ENCODE results near the gene HACD4. TPM values are rescaled to one million over a fixed set of nuclear protein-coding genes. Genes with fewer than 3 reads are reported as not detected.

The HACD4 gene
- total RNA-seq, 4 donors from 2014 or later = under 0.01 to 8.7 (median 2.4) TPM

DNA sequence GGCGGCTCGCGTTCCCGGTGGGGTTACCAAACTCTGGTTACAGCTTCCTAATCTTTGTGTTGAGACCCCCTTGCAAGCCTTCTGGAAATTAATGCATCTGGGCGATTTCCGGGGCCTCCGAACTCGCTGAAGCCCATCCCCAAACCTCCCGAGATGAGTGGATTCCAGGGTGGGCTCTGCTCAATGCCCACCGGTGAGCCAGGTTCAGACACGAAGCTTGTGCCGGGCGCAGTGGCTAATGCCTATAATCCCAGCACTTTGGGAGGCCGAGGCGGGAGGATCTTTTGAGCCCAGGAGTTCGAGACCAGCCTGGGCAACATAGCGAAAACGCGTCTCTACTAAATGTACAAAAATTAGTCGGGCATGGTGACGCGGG is 356 bp upstream of the HACD4 start:
- TF ChIP-seq, protein P1, sequence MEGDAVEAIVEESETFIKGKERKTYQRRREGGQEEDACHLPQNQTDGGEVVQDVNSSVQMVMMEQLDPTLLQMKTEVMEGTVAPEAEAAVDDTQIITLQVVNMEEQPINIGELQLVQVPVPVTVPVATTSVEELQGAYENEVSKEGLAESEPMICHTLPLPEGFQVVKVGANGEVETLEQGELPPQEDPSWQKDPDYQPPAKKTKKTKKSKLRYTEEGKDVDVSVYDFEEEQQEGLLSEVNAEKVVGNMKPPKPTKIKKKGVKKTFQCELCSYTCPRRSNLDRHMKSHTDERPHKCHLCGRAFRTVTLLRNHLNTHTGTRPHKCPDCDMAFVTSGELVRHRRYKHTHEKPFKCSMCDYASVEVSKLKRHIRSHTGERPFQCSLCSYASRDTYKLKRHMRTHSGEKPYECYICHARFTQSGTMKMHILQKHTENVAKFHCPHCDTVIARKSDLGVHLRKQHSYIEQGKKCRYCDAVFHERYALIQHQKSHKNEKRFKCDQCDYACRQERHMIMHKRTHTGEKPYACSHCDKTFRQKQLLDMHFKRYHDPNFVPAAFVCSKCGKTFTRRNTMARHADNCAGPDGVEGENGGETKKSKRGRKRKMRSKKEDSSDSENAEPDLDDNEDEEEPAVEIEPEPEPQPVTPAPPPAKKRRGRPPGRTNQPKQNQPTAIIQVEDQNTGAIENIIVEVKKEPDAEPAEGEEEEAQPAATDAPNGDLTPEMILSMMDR (IDR thresholded peaks at IDR 0.05) = no peak
- TF ChIP-seq POLR2A (IDR thresholded peaks at IDR 0.05) = no peak
- no peak for DNase-seq
- Histone ChIP-seq H3K36me3 (no peaks in the 10 kb centered on the region), H3K4me1 (no peaks in the 10 kb centered on the region), H3K4me3 (peak overlapping the region; percentile 47 to 67), H3K9me3 (no peaks in the 10 kb centered on the region), H3K27ac (peak overlapping the region; percentile 87 to 88), H3K27me3 (no peaks in the 10 kb centered on the region)
- intact Hi-C loops (cut with DNase I; ENCODE audit: low total_unique reads) = no loop called here

DNA sequence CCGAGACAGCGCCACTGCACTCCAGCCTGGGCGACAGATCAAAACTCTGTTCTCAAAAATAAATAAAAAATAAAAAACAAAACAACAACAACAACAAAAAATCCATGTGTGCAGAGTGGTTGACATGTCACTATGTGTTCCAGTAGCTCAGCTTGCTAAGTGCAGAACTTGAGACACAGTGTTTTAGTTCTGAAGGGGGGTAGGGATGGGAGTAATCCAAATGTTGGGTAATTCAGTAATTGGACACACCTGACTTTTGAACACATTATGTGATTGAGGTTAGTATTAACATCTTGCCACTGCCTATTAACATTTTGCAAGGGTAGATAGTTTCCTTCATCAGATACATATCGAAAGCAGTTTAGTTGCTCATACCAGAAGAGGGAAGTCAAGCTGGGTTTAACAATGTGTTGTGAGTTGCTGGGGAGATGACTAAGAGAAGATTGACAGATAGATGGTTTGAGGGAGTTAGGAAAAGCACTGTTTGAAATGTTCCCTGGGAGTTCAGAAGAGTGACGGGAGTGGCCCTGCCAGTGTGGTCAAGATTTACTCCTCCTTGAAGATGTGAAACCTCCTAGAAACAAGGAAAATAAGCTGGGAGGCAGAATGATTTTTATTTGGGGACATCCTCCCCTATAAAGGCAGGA is 928 bp downstream of the HACD4 start:
- peak overlapping the region; percentile 87 to 88 for H3K27ac ChIP-seq
- no peak for DNase-seq
- H3K36me3 ChIP-seq = no peaks in the 10 kb centered on the region
- no peaks in the 10 kb centered on the region for H3K27me3 ChIP-seq
- H3K4me1 ChIP-seq = no peaks in the 10 kb centered on the region
- intact Hi-C loops (cut with DNase I; ENCODE audit: low total_unique reads) = no loop called here
- TF ChIP-seq, protein P1 (IDR thresholded peaks at IDR 0.05) = no peak
- no peak for TF ChIP-seq POLR2A (IDR thresholded peaks at IDR 0.05)
- H3K4me3 ChIP-seq = peak overlapping the region; percentile 47 to 67
- H3K9me3 ChIP-seq = no peaks in the 10 kb centered on the region

DNA sequence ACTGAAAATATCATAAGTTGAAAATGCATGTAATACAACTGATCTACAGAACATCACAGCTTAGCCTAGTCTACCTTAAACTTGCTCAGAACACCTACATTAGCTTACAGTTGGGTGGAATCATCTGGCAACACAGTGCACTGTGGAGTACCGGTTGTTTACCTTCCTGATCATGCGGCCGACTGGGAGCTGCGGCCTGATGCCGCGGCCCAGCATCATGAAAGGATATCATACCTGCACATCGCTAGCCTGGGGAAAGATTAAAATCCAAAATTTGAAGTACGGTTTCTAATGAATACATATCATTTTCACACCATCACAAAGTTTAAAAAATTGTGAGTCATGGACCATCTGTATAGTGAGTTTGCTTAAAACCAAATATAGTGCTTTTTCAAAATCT is 1.8 kb downstream of the HACD4 start:
- Histone ChIP-seq H3K36me3 (no peaks in the 10 kb centered on the region), H3K4me1 (no peaks in the 10 kb centered on the region), H3K27me3 (no peaks in the 10 kb centered on the region), H3K4me3 (no peak overlapping the region), H3K27ac (no peak overlapping the region), H3K9me3 (no peaks in the 10 kb centered on the region)
- TF ChIP-seq, protein P1 (IDR thresholded peaks at IDR 0.05) = no peak
- TF ChIP-seq POLR2A (IDR thresholded peaks at IDR 0.05) = no peak
- intact Hi-C loops (cut with DNase I; ENCODE audit: low total_unique reads) = no loop called here
- no peak for DNase-seq

DNA sequence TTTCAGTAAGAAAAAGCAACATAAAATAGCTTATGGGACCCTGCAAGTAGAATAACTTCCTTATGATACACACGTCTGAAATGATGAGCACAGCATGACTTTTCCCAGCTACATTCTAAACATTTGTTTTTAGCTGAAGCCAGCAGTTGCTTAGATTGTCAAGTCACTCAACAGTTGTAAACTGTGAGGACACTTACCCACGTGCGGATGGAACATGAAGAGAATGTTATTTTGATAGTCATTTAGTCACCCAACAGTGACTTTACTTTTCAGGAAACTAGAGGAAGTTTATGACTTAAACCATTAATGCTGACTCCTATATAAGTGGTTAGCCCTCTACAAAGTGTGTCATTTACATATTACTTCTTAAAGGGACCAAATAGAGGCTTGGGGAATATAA is 3.0 kb downstream of the HACD4 start:
- no peak for TF ChIP-seq POLR2A (IDR thresholded peaks at IDR 0.05)
- TF ChIP-seq, protein P1 (IDR thresholded peaks at IDR 0.05) = no peak
- H3K27me3 ChIP-seq = no peaks in the 10 kb centered on the region
- DNase-seq = no peak
- no peaks in the 10 kb centered on the region for H3K4me1 ChIP-seq
- intact Hi-C loops (cut with DNase I; ENCODE audit: low total_unique reads) = no loop called here
- H3K4me3 ChIP-seq = no peak overlapping the region
- no peaks in the 10 kb centered on the region for H3K36me3 ChIP-seq
- H3K9me3 ChIP-seq = no peaks in the 10 kb centered on the region
- no peak overlapping the region for H3K27ac ChIP-seq

DNA sequence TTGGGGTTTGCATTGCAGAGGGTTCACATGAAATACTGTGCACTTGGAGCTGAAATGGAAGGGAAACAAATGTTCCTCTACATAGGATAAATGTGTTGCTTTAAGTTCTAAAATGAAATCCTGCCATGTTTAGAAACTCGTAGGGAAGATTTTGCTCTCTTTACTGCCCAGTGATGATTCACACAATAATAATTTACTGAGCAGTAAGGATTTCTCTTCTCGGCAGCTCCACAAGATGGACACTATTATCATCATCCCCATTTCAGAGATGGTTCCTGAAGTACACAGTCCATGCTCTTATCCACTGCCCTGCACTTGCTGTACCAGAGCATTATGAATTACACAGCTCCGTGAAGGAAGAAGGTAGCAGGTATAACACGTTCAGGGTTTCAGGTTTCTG is 4.1 kb downstream of the HACD4 start:
- TF ChIP-seq, protein P1 (IDR thresholded peaks at IDR 0.05) = no peak
- H3K36me3 ChIP-seq = no peaks in the 10 kb centered on the region
- H3K27me3 ChIP-seq = no peaks in the 10 kb centered on the region
- no peak for DNase-seq
- no peaks in the 10 kb centered on the region for H3K4me1 ChIP-seq
- no peak overlapping the region for H3K4me3 ChIP-seq
- intact Hi-C loops (cut with DNase I; ENCODE audit: low total_unique reads) = no loop called here
- no peaks in the 10 kb centered on the region for H3K9me3 ChIP-seq
- no peak overlapping the region for H3K27ac ChIP-seq
